ENCODE results near the gene ABCB1.

ABCB1 gene

GRCh38 chr7:87494454-87494853 is 106.2 kb downstream of the ABCB1 start:
- TF ChIP-seq, protein P1, sequence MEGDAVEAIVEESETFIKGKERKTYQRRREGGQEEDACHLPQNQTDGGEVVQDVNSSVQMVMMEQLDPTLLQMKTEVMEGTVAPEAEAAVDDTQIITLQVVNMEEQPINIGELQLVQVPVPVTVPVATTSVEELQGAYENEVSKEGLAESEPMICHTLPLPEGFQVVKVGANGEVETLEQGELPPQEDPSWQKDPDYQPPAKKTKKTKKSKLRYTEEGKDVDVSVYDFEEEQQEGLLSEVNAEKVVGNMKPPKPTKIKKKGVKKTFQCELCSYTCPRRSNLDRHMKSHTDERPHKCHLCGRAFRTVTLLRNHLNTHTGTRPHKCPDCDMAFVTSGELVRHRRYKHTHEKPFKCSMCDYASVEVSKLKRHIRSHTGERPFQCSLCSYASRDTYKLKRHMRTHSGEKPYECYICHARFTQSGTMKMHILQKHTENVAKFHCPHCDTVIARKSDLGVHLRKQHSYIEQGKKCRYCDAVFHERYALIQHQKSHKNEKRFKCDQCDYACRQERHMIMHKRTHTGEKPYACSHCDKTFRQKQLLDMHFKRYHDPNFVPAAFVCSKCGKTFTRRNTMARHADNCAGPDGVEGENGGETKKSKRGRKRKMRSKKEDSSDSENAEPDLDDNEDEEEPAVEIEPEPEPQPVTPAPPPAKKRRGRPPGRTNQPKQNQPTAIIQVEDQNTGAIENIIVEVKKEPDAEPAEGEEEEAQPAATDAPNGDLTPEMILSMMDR (conservative IDR thresholded peaks at IDR 0.05) = no peak
- TF ChIP-seq ZFX (IDR thresholded peaks at IDR 0.05) = no peak
- no peak overlapping the region for H3K27ac ChIP-seq

DNA sequence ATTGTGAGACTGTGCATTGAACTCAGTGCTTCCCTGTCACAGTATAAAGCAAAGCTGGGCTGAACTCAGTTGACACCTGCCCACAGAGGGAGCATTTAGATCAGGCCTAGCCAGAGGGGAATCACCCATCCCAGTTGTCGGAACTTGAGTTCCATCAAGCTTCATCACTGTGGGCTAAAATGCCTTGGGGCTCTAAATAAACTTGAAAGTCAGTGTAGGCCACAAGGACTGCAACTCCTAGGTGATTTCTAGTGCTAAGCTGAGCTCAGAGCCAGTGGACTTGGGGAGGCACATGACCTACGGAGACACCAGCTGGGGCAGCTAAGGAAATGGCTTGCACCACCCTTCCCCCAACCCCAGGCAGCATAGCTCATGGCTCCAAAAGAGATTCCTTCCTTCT is 117.6 kb downstream of the ABCB1 start:
- no peak overlapping the region for H3K27ac ChIP-seq
- TF ChIP-seq, protein P1 (conservative IDR thresholded peaks at IDR 0.05) = no peak
- no peak for TF ChIP-seq ZFX (IDR thresholded peaks at IDR 0.05)

GRCh38 chr7:87482115-87482514 is 118.6 kb downstream of the ABCB1 start:
- TF ChIP-seq, protein P1 (conservative IDR thresholded peaks at IDR 0.05) = no peak
- no peak overlapping the region for H3K27ac ChIP-seq

DNA sequence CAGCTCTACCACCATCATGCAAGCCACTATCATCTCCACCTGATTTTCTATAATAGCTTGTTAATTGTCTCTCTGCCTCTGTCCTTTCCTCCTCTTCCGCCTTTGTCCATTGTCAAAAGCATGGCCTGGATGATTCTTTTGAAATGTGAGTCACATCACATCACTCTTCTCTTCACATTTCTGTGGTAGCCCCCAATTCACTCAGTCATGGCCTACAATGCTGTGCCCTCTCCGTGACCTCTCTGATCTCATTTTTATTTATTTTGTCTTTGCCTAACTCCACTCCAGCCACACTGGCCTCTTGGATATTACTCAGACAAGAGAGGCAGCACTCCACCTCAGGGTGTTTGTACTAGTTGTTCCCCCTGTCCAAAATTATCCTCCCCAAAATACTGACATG is 120.3 kb downstream of the ABCB1 start:
- no peak overlapping the region for H3K27ac ChIP-seq
- TF ChIP-seq ZFX (IDR thresholded peaks at IDR 0.05) = no peak
- TF ChIP-seq, protein P1 (conservative IDR thresholded peaks at IDR 0.05) = no peak

DNA sequence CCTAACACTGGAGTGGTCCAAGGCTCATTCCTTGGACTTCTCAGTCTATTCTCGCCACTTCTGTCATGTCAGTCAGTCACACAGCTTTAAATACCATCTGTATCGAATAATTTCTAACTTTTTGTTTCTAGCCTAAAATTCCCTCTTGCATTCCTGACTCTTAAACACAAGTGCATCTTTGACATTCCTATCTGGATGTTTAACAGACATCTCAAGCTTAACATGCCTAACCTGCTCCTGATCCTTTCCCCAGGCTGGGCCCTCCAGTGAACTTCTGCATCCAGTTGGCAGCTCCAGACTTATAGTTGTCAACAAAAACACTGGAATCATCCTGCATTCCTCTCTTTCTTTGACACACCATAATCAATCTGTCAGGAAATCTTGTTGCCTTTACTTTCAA is 120.7 kb downstream of the ABCB1 start:
- TF ChIP-seq ZFX (IDR thresholded peaks at IDR 0.05) = no peak
- TF ChIP-seq, protein P1 (conservative IDR thresholded peaks at IDR 0.05) = no peak
- H3K27ac ChIP-seq = no peak overlapping the region

DNA sequence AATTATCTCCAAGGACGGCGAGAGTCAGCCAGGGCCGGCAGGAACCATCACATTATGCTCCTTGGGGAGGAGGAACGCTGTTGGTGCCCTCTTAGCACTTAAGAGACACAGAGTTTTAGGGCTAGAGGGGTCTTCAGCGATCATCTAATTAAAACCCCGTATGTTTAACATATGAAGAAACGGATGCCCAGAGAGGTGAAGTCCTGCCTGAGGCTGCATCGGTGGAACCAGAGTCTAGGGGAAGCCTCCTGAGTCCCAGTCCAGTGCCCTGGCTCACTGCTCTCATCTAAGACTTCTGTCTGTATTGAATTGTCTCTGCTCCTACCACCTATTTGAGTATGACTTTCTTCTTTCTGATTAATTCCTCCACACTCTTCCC is 124.5 kb downstream of the ABCB1 start:
- no peak for TF ChIP-seq ZFX (IDR thresholded peaks at IDR 0.05)
- TF ChIP-seq, protein P1 (conservative IDR thresholded peaks at IDR 0.05) = no peak

GRCh38 chr7:87475359-87476178 is 125.1 kb downstream of the ABCB1 start, which contains the start of gene ABCB4:
ABCB4 (minus strand) TSS chr7:87475680; CDS start chr7:87475465, 215 bp downstream.
- TF ChIP-seq ZFX (IDR thresholded peaks at IDR 0.05) = no peak
- TF ChIP-seq, protein P1 (conservative IDR thresholded peaks at IDR 0.05) = no peak
- H3K27ac ChIP-seq = no peak within 1 kb of the TSS

More for the DNA sequence above, 124.5 kb downstream of the ABCB1 start:
- H3K27ac ChIP-seq = no peak overlapping the region

Data from C4-2B (cell line).